ENCODE results near the gene CAPN9.

CAPN9 gene

DNA sequence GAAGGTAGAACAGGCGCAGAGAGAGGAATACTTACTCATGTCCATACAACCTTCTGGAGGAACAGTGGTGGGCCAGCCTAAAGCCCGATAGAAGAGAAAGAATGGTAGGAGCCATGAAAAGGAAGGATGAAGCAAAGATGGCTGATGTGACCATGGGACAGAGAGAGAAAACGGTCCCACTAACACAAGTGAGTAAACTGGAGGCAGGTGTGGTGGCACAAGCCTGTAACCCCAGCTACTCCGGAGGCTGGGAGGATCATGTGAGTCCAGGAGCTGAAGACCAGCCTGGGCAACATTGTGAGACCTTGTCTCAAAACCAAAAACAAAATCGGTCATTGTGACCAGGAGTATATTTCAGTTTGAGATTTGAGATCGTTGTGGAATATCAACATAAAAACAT is 71.7 kb downstream of the CAPN9 start:
- DNase-seq = no peak
- TF ChIP-seq GATA1 (IDR thresholded peaks at IDR 0.05; ENCODE audit: low read depth, low read length) (no peak), POLR2A (IDR thresholded peaks at IDR 0.05; ENCODE audit: low read length) (no peak)

GRCh38 chr1:230819976-230820375 is 72.8 kb downstream of the CAPN9 start:
- no peak for DNase-seq
- no peak for TF ChIP-seq POLR2A (IDR thresholded peaks at IDR 0.05; ENCODE audit: low read length)
- no peak for TF ChIP-seq GATA1 (IDR thresholded peaks at IDR 0.05; ENCODE audit: low read depth, low read length)

DNA sequence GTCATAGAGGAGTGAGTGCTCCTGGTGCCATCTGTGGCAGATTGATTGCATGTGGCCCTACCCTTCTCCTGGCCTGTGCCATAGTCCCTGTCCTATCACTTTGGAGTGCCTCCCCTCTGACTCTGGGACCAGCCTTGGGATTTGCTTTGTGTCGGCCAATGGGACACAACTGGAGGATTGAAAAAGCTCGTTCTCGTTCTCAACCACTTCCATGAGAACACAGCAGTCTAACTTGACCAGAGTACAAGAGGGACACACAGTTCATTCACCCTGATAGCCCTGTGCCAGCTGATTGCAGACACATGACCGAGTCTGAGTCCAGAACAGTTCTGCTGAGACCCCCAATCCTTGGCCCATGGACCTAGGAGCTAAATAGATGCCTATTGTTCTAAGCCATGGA is 73.4 kb downstream of the CAPN9 start:
- TF ChIP-seq GATA1 (IDR thresholded peaks at IDR 0.05; ENCODE audit: low read depth, low read length) (no peak), POLR2A (IDR thresholded peaks at IDR 0.05; ENCODE audit: low read length) (no peak)

GRCh38 chr1:230821346-230821745 is 74.2 kb downstream of the CAPN9 start:
- TF ChIP-seq GATA1 (IDR thresholded peaks at IDR 0.05; ENCODE audit: low read depth, low read length) (no peak), POLR2A (IDR thresholded peaks at IDR 0.05; ENCODE audit: low read length) (no peak)
- DNase-seq = no peak

More for the DNA sequence above, 73.4 kb downstream of the CAPN9 start:
- no peak for DNase-seq

DNA sequence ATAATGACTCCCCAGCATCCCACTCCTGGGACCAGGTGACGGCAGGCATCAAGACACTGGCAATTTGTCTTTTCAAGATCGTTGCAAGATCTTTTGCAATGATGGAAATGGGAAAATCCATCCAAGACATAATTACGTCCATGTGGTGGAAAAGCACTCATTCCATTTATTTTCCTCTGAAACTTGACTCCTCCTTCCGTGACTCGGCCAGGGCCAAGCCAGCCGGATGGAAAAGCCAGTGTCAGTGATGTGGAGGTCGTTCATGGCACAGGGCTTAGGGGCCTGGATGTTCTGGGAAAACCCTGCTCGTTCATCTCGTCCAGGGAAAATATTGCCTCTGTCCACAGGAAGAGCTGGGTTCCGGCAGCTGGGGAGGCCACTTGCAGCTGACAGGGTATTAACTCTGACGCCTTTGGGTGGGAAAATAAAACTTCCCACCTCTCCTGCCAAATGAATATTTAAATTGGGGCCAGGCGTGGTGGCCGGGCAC is 74.9 kb downstream of the CAPN9 start:
- TF ChIP-seq POLR2A (IDR thresholded peaks at IDR 0.05; ENCODE audit: low read length) (no peak), GATA1 (IDR thresholded peaks at IDR 0.05; ENCODE audit: low read depth, low read length) (no peak)
- DNase-seq = no peak

DNA sequence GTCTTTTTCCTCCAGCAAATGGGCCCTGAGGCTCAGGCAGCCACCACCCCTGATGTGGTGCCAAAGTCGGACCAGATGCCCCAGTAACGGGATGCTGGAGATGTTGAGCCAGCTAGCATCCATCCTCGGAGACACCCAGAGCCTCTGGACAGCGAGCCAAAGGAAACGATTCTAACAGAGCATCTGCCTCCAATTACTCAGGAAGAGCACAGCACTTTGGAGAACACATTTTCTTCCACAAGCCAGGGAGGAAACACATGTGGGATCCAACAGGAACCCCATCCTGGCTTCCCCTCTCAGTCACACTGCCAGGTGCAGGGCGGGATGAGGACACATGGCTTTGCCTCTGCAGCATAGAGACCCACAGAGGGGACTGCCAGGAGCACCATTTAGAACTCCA is 76.2 kb downstream of the CAPN9 start:
- TF ChIP-seq GATA1 (IDR thresholded peaks at IDR 0.05; ENCODE audit: low read depth, low read length) (no peak), POLR2A (IDR thresholded peaks at IDR 0.05; ENCODE audit: low read length) (no peak)
- DNase-seq = no peak

GRCh38 chr1:230823931-230824381 is 76.8 kb downstream of the CAPN9 start:
- no peak for TF ChIP-seq GATA1 (IDR thresholded peaks at IDR 0.05; ENCODE audit: low read depth, low read length)
- no peak for TF ChIP-seq POLR2A (IDR thresholded peaks at IDR 0.05; ENCODE audit: low read length)
- DNase-seq = no peak

- TF ChIP-seq GATA1 (IDR thresholded peaks at IDR 0.05; ENCODE audit: low read depth, low read length) (no peak), POLR2A (IDR thresholded peaks at IDR 0.05; ENCODE audit: low read length) (no peak)
- DNase-seq = no peak
Observed at GRCh38 chr1:230824551-230824918, 77.3 kb downstream of the CAPN9 start.

GRCh38 chr1:230824919-230825721 is 77.9 kb downstream of the CAPN9 start:
- TF ChIP-seq GATA1 (IDR thresholded peaks at IDR 0.05; ENCODE audit: low read depth, low read length) (no peak), POLR2A (IDR thresholded peaks at IDR 0.05; ENCODE audit: low read length) (peak; percentile 19)
- peak in 1 of 2 experiments; percentile 14 for DNase-seq

DNA sequence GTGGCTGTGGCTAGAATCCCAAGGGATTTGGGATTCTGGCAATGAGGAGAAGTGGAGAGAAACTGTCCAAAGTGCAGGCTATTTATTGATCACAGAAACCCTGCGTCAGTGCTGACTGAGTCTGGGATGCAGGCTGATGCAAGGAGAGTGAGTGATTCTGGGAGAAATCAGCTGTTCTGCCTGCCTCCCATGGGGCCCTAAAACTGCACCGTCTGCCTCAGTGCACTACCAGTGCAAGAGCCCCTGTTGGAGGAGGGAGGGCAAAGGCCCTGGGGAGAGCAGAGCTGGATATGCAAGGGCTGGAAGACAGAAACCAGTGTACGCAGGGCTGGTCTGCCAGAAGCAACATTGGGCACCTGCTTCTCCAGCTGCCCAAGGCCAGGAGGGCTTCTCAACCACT is 78.6 kb downstream of the CAPN9 start:
- DNase-seq = no peak
- no peak for TF ChIP-seq POLR2A (IDR thresholded peaks at IDR 0.05; ENCODE audit: low read length)
- no peak for TF ChIP-seq GATA1 (IDR thresholded peaks at IDR 0.05; ENCODE audit: low read depth, low read length)

GRCh38 chr1:230826166-230826875 is 79.1 kb downstream of the CAPN9 start:
- TF ChIP-seq POLR2A (IDR thresholded peaks at IDR 0.05; ENCODE audit: low read length) = no peak
- no peak for TF ChIP-seq GATA1 (IDR thresholded peaks at IDR 0.05; ENCODE audit: low read depth, low read length)
- no peak for DNase-seq

GRCh38 chr1:230827081-230827681 is 80.0 kb downstream of the CAPN9 start:
- no peak for DNase-seq
- TF ChIP-seq GATA1 (IDR thresholded peaks at IDR 0.05; ENCODE audit: low read depth, low read length) (no peak), POLR2A (IDR thresholded peaks at IDR 0.05; ENCODE audit: low read length) (no peak)

DNA sequence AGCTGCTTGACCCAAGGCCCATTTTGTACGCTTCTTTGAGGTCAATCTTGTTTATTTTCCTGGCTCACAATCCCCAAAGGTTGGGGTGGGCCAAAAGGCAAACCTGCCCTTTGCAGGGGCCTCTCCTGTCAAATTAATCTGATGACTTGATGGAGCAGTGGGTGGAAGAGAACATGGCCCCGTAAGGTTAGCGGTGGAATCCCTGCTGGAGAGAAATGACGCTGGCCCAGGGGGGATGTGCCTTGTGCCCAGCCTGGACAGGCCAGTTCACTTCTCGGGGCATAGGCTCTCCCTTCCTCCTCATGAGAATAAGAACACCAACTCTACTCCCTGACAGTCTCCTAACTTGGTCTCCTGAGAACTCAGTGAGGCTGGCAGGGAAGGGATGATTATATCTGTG is 80.6 kb downstream of the CAPN9 start:
- no peak for TF ChIP-seq GATA1 (IDR thresholded peaks at IDR 0.05; ENCODE audit: low read depth, low read length)
- no peak for TF ChIP-seq POLR2A (IDR thresholded peaks at IDR 0.05; ENCODE audit: low read length)
- DNase-seq = no peak

DNA sequence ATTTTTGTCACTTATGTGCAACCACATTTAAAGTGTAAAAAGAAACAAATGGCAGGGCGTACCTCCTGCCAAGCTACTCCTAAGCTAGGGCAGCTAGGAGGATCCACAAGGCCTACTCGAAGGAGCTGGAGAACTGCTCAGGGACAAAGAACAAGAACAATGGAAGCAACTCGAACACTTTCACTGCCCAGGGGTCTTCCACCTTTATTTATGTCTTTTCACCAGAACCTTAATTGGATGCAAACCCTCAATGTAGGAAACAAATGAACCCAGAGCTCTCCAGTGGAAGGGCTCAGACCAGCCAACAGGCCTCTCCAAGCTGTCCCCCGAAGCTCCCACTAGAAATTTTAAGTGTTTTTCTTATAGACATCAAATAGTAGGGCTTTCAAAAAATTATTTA is 81.2 kb downstream of the CAPN9 start:
- no peak for TF ChIP-seq POLR2A (IDR thresholded peaks at IDR 0.05; ENCODE audit: low read length)
- no peak for TF ChIP-seq GATA1 (IDR thresholded peaks at IDR 0.05; ENCODE audit: low read depth, low read length)
- DNase-seq = no peak
